Activated effector memory CD4-positive, alpha-beta T cell treated with Interleukin-2 at 50 U/mL for 16 hours (primary cell): ENCODE measurements around the gene BLTP3A.
"Not testable (repeated sequence)": the region's sequence is repeated elsewhere in the genome, so short reads cannot be mapped to it uniquely, and the experiment has no call there.

Experiments
- DNase-seq: peaks from one replicate; pipeline ENCODE4 v3.0.0-alpha.2; 2020

Gene BLTP3A

DNA sequence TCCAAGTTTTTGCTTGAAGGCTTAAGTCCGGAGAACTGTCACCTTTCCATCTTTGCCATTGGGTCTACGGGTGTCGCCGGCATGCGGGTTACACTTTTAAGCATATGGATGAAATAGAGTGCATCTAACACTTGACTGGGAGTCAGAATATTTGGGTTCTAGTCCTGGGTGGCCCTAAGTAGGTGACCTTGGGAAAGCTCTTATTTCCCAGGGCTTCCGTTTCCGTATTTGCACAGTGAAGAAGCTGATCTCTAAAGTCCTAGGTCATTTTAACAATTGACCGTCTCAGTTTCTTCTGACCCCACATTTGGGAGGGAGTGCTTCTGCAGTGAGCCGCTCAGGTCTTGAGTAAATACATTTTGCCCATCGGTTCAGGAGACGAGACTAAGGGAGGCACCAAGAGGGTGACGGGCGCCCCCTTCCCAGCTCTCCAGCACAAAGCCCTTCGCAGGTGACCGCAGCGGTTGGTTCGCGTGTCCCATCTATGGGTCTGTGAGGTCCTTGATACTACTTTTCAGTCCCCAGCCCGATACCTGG lies 651 bp upstream of the BLTP3A start:
- no peak for DNase-seq

DNA sequence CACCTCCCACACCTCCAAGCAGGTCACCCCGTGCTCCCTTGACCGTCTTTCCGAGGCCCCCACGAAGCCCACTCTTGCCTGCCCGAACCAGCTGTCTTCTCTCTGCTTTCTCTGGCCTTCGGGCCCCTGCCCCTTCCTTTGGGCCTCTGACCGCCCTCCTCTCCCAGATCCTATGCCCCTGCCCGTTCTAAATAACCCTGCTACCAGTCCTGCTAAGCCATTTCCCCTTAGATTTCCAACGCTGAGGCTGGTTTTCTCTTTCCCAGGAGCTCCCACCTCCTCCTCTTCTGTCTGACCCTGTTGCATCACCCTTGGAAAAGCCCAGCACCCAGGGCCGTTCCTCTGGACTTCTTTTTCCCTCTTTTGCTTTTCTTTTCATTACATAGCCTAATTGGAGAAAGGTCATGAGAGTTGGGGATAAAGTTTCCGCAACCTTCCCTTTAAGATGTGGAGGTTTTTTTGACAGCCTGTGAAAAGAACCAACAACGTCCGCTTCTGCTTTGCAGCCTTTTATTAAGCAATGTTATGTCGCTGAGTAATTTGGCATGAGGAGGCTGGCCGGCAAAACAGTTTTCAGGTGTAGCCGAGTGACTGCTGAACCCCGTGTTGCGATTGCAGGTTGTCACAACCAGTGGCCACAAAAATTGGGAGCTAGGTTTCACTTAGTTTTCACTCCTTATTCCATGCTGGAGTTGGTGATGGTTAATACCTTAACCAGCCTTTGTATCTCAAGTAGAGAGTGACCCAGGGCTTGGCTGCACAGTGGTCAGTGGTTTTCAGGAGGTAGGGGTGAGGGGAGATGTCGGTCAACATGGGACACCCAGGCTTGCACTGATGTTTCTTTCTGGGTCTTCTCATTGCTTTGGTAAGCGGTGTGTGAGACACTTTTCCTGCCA lies 970 bp downstream of the BLTP3A start:
- peak; percentile 2 for DNase-seq

DNA sequence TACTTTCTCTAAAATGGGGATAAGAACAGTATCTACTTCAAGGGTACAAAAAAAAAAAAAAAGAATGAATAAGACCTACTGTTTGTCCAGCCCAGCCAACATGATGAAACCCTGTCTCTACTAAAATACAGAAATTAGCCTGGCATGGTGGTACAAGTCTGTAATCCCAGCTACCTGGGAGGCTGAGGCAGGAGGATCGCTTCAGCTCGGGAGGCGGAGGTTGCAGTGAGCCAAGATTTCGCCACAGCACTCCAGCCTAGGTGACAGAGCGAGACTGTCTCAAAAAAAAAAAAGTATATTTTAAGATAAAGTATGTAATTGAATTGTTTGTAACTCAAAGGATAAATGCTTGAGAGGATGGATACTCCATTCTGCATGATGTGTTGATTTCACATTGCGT lies 2.0 kb downstream of the BLTP3A start:
- DNase-seq: no peak

DNA sequence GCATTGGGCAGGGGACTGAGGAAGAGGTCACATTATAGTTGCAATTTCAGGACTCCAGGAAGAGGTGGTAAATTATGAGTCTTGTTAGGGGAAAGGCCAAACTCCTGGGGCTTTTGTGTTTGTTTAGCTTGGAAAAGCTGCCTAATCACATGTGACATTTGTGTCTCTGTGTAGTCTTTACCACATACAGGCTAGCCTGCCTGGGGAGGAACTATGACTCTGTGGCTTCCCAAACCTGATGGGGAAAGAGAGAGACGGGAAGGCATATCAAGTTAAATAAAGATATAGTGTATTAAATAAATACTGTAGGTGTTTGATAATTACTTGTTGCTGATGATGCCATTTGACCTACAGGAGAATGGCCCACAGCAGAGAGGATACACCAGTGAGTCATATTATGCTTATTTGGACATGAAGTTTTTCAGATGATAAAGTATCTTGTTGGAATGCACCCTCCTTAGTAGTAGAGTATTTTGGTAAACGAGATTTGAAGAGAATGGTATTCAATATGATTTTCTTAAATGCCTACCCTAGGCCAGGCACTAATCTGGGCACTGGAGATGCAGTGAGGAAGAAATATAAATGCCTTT lies 4.0 kb downstream of the BLTP3A start:
- no peak for DNase-seq

DNA sequence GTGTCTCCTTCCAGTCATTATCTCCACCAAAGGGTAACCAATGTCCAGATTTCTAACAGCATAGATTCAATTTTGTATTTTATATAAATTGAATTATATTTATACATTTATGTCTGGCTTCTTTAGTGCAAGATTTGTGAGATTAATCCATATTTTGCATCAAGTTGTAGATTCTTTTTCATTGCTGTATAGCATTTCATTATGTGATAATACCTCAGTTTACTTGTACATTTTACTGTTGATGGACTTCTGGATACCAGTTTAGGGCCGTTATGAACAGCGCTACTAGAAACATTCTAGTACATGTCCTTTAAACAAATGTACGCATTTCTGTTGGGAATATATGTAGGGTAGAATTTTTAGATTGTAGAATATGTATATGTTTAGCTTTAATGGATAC lies 6.2 kb downstream of the BLTP3A start:
- DNase-seq: no peak

DNA sequence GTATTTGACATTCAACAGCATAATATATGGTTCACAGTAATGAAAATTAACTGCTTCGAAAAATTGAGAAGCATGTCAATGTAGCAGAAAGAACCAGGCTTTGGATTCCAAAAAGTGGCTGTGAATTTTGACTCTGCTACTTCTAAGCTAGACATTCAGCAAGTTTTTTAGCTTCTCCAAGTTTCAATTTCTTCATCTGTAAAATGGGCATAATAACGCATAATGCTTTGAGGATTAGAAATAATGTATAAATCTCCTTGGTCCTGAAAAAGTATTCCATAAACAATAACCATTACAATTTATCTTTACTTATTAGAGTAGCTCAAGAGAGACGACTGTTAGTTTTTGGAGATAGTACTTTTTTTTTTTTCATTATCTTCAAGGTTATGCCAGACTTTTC lies 7.7 kb downstream of the BLTP3A start:
- DNase-seq: no peak

DNA sequence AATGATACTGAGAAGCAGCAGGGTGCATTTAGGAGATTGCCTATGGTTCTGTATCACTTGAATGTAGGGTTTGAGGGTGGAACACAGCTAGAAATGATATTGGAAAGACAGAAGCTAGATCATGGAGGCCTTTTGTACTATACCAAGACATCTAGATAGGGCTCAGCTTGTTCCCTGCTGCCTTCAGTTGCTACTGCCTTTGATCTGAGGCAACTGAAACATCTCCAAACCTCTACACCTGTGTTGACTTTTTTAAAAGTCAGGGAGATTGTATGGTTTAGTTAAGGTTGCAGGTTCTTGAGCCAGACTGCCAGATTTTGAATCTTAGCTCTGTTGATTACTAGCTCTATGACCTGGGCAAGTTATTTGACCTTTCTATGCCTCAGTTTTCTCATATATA lies 12.7 kb downstream of the BLTP3A start:
- no peak for DNase-seq

DNA sequence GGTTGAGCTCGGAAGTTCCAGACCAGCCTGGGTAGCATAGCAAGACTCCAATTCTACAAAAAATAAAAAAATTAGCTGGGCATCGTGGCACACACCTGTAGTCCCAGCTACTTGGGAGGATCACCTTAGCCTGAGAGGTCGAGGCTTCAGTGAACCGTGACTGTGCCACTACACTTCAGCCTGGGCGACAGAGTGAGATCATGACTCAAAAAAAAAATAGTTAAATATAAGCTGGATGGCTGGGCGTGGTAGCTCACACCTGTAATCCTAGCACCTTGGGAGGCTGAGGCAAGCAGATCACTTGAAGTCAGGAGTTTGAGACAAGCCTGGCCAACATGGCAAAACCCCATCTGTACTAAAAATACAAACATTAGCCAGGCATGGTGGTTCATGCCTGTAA lies 13.2 kb downstream of the BLTP3A start:
- not testable (repeated sequence) for DNase-seq

DNA sequence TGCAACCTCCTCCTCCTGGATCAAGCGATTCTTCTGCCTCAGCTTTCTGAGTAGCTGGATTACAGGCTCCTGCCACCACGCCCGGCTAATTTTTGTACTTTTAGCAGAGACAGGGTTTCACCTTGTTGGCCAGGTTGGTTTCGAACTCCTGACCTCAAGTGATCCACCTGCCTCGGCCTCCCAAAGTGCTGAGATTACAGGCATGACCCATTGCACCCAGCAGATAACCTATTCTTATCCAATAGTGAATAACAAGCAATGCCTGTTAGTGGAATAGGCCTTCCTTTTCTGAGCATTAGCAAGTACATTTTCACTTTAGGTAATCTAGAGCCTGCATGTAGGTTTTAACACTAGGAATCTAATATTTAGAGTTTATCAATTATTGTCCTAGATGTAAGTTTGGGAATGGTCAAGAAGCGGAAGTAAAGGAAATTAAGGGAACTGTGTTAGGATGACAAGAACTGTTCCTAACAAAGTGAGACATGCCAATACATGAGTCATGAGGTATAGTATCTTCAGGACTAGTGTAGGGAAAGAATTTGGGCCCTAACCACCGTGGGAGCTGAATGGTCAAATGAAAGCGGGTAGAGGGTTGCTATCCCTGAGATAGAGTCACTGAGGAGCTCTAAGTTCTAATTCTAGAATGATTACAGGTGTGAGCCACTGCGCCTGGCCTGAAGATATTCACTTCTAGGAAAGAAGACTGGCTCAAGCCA lies 15.0 kb downstream of the BLTP3A start:
- no peak for DNase-seq

DNA sequence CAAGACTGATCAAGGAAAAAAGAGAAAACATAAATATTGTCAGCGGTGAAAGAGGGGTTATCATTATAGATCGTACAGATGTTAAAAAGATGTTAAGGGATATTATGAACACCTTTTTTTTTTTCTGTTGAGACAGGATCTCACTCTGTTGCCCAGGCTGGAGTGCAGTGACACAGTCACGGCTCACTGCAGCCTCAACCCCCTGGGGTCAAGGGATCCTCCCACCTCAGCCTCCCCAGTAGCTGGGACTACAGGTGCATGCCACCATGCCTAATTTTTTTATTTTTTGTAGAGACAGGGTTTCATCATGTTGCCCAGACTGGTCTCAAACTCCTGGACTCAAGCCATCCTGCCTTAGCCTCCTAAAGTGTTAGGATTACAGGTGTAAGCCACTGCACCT lies 16.6 kb downstream of the BLTP3A start:
- DNase-seq: not testable (repeated sequence)

DNA sequence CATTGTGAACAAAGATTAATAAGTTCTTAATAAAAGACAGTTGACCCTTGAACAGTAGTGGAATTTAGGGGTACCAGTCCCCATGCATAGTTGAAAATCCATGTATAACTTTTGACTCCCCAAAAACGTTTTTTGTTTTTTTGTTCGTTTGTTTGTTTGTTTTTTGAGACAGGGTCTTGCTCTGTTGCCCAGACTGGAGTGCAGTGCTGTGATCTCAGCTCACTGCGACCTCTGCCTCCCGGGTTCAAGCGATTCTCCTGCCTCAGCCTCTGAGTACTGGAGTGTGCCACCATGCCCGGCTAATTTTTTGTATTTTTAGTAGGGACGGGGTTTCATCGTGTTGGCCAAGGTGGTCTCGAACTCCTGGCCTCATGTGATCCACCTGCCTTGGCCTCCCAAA lies 17.5 kb downstream of the BLTP3A start:
- DNase-seq: not testable (repeated sequence)

DNA sequence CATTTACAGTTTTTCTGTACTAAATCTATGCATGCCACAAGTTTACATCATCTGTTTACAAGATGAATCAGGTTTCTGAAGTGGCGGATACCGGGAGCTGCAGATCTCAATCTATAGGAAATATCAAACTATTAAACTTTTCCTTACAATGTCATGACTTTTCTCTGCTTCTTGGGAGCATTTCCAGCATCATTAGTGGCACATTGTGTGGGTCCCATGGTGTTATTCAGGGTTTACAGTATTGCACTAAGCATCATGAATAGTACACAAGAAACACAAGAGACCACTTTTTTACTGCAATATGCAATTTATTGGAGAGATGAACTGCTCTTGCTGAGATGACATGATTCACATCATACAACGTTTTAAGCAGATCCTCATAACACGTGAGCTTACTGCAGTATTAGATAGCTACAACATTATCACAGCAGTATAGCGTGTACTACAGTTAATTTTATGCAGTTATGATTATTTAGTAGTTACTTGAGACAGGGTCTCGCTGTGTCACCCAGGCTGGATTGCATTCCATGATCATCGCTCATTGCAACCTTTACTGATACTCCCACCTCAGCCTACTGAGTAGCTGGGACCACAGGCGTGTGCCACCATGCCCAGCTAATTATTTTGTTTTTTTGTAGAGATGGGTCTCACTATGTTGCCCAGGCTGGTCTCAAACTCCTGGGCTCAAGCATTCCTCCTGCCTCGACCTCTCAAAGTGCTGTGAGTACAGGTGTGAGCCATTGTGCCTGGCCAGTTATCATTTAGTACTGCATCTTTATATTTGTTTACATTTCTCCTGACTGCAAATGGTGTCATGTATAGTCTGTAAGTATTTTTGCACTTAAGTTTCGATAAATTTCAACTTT lies 18.4 kb downstream of the BLTP3A start:
- DNase-seq: no peak

DNA sequence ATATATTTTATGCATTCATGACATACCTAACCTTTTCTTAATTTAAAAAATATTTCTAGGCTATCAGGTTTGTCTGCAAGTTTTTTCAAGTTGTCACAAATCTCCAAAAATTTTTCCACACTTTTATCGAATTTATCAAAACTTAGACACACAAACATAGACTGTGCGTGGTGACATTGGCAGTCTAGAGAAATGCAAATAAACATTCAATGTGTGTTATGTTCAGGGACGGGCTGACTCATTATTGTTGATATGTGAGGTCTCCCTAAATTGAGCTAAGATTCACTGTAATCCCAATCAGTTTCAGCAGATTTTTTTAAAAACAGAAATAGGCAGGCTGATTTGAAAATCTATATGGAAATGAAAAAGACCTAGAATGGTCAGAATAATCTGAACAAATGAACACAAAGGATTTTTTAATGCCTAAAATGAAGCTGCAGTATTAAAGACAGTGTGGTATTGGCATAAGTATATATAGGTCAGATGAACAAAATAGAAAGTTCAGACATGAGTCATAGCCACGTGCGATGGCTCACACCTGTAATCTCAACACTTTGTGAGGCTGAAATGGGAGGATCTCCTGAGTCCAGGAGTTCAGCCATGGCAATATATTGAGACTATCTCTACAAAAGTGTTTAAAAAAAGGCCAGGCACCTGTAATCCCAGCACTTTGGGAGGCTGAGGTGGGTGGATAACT lies 19.2 kb downstream of the BLTP3A start:
- DNase-seq: no peak

DNA sequence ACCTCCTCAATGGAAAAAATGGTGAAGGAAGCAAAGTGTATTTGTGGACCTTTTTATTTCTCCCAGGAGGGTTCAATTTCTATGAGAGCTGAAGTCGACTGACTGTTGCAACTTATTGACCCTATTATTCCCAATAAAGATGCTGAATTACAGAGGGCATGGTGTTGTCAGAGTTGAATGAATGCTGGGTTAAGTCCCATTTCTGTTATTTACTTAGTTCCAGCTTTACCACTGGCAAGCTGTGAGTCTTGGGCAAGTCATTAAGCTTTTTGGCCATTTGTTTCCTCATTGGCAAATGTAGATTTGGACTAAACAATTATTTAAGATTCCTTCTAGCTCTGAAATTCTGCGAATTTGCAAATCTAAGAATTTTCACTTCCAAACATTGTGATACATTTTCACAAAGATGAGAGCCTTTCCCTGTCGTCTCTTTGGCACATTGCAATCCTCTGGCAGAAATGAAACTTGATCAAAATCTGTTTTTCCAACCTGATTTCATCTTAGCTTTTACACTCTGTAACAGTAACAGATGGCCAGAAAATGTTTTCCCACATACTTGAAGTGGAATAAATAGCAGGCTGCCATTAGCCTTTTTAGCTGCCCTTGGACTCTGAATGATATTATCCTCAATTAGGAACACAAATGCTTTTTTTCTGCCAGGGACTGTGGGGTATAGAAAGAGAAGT lies 21.3 kb downstream of the BLTP3A start:
- no peak for DNase-seq

DNA sequence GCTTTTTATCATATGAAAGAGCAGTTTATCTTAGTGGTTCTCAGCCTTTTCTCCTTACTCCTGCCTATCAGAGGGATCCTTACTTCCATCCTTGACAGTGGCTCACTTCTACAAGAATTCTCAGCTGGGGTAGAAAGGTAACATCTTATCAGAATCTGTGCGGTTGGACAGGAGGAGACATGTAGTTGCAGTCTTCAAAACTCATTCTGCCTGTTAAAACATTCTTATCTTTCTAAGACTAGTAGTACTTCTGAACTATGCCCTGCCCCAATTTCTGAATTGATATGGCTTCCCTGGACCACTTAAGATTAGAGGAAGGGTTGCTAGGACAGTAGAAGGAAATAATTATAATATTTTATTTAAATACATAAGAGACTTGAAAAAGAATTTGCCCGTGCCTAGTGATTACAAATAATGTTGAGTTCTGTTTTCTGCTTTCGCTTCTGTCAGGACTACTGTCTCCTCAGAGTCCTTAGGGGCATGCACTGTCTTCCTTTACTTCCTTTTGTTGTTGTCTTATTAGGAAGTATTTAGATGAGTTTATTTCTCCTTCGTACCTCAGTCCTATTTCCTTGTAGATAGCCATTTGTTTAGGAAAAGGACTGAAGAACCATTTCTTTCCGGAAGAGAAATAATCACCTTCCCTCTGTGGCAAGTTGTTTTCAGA lies 24.9 kb downstream of the BLTP3A start:
- DNase-seq: no peak

DNA sequence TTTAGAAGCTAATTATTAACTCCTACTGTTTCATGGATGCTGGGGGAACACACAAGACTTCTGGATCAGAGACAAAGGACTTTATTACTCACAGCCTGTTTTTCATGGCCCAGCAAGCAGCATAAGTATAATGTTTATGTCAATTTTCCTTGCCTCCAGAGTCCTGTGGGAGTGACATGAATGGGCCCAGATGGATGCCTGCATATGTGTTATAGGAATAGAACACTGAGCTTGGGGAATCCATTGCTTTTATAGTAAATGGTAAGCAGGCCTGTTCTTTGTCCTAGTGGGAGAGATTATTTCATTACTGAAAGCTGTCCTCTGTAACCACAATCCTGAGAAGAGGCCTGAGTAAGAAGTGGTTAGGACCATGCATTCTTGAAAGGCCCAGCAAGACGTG lies 25.6 kb downstream of the BLTP3A start:
- no peak for DNase-seq

DNA sequence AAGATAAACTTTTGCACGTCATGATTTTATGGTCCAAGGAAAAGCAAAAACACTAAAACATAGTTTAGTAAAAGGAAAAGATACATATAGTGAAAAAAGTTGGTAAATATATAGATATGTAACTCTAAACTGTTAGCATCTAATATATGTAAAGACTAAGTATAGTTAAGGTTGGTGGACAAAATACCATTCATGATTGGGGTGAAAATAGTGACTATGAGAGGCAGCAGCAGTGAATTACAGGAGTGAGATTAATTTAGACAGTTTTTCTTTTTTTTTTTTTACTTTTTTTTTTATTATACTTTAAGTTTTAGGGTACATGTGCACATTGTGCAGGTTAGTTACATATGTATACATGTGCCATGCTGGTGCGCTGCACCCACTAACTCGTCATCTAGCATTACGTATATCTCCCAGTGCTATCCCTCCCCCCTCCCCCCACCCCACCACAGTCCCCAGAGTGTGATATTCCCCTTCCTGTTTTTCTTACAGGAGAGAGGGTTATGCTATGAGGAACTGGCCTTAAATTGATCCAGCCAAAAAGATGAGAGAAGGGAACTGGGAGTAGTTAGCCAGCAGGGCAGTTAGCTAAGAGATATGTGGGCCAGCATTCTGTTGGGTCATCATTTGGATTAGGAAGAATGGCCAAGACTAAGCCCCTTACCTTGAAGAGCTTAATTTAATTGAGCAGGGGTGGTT lies 27.1 kb downstream of the BLTP3A start:
- not testable (repeated sequence) for DNase-seq

DNA sequence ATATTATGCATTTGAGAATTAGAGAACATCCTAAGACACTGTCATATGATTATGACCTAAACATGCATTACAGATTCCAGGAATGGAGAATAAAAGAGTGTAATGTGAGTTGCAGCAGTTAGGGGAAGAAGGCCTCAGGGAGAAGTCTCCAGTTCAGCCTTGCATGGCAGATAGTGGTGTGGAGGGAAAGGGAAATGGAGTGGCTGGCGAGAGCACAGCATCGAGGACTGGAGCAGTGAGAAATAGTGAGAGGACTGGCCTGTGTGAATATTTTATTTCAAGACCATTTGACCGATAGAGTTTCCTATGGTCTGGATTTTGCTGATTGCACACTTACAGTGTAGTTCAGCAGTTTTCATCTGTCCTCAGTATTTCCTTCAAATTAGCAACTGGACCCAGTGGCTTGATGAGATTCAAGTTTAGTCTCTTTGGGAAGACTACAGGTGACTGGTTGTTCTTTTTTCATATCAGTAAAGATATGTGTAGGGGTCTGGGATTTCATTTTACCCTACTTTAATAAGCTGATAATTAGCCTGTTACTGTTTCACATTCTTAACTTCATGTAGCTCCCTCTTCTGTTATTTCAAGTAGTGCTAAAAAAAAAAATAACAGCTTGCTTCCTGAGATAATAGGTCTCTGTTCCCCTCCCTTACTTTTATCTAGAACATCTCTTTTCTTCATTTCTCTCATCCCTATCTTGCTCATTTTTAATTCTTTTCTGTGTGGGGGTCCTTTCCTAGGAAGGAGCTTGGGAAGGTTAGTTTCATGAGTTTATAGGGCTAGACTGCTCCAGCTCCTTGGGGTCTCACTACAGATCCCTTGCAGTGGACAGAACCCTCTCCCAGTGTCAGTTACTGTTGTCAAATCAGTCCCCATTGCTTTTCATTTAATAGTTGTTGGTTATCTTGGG lies 27.9 kb downstream of the BLTP3A start:
- no peak for DNase-seq

DNA sequence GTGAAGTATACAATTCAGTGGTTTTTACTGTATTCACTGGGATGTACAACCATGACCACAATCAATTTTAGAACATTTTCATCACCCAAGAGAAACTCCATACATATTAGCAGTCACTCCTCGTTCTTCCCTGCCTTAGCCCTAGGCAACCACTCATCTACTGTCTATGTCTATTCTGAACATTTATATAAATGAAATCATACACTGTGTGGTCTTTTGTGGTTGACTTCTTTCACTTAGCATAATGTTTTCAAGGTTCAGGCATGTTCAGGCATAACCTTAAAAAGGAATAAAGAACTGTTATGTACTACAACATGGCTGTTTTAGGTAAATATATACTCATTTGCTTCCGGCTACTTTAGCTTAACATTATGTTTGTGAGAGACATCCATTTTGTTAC lies 37.3 kb downstream of the BLTP3A start:
- DNase-seq: no peak
